NCI-H510A (cell line): ENCODE results near the gene C1QL2.

Experiments
- DNase-seq: peaks from one replicate; lab custom pipeline; 2025; lab: John Stamatoyannopoulos, UW

C1QL2 gene

DNA sequence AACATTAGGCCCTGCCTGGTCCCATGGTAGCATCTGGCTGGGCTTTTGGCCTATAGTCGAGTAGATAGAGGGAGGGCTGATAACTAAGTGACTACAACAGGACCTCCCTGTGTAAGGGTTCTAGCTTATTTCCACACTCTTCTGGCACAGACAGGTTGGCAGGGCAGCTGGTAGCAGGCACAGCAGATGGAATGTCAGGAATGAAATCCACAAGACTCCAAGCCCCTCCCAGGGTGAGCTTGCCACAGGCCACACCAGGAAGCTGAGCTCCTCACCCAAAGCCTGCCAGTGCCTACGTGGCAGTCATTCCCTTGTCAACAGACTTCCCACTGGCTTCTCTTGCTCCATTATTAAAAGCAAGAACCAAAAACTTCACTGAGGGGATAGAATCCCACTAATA is 20.7 kb upstream of the C1QL2 start:
- DNase-seq, result no peak

DNA sequence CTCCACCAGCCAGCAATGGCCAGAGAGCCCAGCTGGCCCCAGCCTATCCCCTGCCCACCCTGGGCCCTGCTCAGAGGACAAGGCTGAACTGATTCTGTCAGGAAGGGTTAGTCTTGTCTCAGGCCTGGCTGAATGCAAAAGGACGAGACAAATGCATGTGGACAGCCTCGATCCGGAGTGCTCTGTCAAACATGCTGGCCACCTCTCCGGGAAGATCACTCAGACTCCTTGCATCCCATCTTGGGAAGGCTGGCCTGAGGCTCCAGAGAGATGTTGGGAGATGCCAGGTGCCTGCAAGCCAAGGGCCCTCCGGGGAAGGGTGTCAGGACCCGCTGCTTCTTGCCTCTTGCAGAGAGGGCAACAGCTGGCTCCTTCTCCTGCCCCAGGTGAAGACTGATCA is 20.2 kb upstream of the C1QL2 start:
- DNase-seq, result no peak

DNA sequence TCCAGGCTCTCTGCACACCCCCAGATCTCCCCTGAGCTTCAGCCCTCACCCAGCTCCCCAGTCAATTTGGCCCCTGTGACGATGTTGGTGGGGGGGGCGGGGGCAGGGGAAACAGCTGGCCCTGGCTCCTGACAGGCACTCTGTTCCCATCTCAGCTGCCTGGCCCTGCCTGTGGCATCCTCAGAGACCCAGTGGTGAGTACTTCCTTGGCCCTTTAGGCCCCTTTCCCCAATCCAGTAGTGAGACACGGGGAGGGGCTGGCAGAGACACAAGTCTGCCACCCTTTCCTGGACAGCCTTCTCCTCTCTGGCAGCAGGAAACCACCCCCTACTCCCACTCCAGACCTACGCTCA is 19.3 kb upstream of the C1QL2 start:
- DNase-seq, result no peak

DNA sequence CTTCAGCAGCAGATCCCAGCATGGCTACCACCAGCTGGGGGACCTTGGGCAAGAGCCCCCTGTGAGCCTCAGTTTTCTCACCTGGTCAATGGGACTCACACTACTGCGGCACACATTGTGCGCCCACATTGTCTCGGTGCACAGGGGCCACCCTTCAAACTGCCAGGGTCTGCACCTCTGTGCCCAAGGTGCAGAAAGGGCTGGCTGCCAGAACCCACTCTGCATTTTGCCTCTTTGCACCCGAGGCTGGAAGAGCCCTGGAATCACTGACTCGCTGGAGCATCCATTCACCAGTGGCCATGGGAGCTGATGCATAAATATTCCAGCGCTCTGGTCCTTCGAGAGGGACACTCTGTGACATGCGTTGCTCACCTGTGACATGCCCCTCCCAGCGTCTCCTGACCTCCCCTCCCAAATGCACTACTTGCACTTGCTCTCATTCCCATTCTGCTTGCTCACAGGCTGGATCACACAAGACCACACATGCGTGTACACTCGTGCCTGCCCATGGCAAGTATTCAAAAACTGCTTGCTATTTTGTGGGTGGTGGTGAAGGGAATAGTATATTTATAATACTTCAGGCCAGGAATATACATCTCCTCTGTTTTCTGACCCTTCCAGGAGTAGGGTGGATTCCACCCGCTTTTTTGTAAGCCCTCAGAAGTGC is 18.8 kb upstream of the C1QL2 start:
- DNase-seq, result no peak

DNA sequence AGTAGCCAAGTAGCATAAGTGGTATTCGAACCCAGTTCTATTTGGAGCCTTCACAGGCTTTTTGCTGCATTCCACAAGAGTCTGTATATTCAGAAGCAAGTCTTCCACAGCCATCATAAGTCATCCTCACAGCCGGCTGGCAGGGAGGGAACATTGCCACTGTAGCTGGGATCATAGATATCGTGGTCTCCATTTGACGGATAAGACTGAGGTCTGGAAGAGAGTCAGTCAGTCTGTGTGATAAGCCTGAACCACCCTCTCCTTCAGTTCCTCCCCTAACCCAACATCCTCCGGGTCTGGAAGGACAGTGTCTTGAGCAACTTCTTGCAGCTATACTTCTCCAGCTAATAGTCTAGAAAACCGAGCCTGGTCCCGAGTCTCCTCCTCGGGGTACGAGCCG is 17.0 kb upstream of the C1QL2 start:
- no peak for DNase-seq

DNA sequence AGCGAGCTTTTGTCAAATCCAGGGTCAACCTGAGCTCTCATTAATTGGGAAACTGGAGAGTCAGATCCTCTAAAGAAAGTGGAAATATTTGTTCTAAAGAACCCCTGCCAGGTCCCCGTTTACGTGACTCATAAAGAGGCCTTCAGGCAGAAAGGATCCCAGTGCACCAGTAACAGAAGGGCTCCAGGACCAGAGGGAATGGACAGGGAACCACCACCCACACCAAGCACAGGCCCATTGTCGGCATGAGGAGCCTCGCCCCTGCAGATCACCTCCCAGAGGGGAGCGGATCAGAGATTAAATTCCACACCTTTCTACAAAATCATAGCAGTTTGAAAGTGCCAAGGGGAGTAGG is 16.4 kb upstream of the C1QL2 start:
- DNase-seq, result no peak

DNA sequence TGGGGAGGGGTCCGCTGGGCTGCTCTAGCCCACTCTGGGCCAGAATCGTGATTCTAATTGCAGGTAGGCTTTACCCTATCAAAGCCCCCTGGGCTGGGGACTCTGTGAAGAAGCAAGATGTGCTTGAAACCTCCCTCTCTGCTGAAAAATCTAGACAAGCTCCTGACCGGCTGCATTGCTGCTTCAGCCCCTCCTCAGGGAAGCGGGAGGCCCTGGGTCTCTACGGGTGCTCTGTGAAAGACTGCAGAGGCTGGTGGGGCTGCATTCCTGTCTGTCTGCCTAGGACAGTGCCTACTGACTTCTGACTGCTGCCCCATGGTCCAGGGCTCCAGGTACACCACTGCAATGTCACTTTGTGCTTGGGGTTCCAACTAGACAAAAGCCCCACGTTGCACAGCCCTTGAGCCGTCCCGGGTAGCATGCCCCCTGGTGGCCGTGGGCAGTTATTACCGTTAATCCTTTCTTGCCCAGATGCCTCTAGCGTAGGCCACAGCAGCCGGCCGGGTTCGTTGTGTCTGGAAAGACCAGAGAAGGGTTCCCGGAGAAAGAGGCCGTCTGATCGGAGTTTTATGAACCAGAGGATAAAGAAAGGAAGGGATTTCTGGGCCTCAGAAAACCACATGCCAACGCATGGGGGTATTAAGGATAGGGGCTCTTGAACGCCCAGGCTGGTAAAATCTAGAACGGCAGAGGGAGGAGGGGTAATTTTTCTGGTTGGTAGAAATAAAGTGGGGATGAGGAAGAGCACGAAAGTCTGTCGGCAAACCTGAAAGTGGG is 15.9 kb upstream of the C1QL2 start:
- no peak for DNase-seq

DNA sequence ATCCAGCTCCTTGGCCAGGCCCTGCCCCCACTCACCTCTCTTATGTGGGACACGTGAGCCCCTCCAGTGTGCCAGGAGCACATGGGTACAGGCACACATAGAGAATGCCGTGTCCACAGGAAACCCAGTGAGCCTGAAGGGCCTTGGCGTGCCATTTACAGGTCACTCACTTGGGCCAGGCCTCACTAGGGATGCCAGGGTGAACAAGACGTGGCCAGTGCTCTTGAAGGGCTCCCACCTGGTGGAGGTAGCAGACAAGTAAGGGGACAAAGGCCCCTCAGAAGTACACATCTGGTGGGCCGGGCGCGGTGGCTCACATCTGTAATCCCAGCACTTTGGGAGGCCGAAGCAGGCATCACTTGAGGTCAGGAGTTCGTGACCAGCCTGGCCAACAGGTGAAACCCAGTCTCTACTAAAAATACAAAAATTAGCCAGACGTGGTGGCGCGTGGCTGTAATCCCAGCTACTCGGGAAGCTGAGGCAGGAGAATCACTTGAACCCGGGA is 15.1 kb upstream of the C1QL2 start:
- no peak for DNase-seq

DNA sequence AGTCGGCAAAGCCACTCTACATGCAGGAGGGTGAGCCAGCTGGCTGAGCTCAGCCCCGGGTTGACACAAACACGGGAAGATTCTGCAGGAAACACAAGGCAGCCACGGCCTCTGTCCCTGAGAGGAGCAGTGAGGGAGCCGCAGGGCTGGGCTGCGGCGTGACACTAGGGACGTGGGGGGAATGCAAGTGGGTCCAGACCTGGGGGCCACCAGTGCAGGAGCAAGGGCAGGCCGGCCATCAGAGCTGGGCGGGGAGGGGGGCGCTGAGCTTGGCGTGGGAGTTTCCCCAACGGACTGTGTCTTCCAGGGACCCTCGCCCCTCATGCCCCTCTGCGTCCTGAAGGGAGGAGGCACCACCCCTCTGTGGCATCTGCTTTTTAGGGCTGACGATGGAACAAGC is 12.0 kb upstream of the C1QL2 start:
- no peak for DNase-seq

DNA sequence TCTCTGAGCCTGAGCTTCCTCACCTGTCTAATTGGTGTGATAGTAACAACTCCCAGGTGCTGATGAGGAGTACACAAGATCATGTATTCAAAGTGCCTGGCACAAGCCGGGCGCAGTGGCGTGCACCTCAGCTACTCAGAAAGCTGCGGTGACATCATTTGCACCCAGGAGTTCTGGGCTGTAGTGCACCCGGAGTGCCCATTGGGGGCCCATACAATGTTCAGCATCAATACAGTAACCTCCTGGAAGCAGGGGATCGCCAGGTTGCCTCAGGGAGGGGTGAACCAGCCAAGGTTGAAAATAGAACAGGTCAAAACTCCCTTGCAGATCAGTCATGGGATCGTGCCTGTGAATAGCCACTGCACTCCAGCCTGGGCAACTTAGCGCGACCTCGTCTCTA is 11.2 kb upstream of the C1QL2 start:
- DNase-seq, result no peak

DNA sequence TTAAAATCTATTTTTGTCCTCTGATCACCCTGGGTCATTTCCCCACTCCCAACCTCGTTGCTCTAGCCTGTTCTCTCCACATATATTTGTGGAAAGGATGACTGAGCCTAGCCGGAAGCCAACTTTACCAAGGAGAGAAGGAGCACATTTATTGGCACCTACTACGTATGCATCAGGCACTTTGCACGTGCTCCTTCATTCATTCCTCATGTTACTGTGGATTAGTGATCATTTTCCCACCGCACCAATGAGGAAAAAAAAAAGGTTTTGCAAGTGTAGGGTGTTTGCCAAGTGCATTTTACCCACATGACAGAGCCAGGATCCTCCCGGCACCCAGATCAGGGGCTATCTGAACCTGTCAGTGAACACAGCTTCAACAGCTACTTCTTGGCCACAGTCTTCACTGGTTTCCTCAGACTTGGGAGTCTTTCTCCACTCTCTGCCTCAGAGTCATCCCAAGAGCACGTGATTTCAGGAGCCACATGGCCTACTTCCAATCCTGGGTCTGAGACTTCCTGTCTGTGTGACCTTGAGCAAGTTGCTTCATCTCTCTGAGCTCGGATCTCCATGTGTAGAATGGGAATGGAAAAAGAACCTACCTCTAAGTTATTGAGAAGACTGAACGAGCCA is 1.9 kb upstream of the C1QL2 start:
- DNase-seq, result no peak

DNA sequence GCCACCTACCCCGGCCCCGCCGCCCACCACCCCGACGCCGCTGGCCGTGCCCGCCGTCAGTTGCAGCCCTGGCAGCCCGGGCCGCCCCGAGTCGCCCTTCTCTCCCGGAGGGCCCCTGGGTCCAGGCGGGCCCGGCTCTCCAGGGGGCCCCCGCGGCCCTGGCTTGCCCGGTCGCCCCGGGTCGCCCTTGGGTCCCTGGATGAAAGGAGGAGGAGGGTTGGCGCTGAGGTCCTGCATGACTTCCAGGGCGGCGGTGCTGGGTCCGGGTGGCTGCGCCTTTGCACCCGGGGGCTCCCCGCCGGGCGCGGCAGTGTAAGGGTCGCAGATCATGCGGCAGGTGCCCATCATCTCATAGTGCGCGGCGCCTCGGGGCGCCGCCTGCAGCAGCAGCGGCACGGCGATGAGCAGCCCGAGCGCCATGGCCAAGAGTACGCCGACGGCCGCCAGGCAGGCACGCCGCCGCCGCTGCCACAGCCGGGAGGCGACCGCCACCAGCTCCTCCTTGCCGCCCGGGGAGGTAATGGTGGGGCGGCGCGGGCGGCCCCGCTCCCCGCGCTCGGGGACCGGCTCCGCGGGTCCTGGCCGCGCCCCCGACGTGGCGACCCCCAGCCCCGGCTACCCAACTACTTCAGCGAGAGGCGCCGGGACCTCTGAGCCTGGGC is 570 bp downstream of the C1QL2 start:
- DNase-seq, result no peak

DNA sequence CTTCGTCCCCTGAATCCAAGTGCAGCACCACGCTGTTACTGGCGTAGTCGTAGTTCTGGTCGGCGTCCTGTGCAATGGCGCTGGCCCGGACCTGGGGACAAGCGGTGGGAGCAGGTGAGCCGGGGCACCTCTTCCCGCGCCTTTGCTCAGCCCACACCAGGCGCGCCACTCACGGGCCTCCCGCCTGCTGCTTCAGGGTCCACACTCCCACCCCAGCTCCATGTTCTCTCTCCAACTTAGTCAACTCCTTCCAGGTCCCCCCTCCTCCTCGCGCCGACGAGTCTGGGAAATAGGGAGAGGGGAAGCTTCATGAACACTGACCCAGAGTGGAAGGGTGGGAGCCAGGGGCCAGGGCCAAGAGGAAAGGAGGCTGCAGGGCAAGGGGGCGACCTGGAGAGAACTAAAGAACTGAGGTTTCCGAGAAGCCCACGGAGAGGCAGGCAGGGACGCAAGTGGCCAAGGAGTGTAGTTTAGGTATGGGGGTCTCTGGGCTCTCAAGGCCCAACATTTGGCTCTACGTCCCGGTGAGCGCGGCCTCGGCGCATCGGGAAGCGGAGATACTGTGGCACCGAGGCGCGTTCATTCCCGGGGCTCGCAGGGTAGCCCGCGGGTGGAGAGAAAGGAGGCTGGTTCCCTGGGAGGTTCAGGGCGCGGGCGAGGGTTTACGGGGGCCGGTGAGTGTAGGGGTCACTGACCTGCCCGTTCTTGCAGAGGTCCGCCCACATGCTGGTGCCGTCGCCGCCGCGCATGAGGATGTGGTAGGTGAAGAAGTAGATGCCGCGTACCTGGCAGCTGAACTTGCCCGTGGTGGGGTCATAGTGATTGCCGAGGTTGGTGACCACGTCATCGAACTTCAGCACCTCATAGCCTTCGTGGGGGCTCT is 1.4 kb downstream of the C1QL2 start:
- DNase-seq, result no peak

DNA sequence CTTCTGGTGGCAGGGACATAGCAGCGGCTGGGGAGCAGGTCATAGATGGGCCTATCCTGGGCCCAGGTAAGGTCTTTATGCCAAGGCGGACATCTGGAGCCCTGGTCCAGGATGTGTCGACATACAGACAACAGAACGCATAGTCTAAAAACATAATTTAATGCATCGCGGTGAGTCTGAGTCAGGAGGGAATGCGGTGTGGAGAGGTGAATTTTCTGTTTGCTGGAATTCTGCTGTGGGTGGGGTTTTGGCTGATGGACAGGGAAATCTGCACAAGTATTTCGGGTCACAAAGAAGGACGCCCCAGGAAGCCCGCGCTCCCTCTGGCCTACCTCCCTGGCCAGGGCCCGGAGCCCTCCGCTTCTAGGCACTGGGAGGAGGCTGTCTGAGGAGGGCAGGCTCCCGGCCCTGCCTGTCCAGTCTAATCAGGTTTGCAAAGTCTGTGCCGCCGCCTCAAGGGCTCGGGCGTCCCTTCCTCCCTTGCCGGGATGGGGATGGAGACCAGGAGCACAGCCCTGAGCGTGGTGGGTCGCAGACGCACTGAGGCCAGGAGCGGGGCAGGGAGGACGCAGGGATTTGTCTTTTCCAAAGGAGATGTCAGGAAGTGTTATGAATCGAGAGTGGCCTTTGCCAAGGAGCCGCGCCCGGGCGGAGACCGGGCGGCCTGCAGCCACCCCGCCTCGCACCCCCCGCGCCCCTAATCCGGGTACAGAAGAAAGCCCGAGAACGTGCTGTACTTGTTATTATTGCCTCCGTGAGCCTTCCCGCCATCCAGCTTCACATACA is 2.3 kb downstream of the C1QL2 start:
- DNase-seq, result no peak

DNA sequence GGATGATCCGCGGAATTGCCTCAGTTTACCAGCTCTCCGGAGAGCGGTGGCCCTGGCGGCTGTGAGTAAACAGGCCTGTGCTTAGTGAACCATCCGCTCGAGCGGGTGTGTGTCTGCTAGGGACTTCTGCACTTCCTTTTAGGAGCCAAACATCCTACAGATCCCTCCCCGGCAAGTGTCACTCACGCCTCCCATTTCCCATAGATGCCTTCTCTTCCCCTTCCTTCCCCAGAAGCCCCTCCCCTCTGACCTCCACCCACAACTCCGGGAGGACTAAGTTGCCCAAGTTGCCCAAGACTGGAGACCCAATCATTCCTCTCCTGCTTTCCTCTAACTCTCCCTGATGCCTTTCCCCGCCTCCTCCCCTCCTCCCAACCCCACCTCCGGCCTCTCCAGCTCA is 2.9 kb downstream of the C1QL2 start:
- no peak for DNase-seq

DNA sequence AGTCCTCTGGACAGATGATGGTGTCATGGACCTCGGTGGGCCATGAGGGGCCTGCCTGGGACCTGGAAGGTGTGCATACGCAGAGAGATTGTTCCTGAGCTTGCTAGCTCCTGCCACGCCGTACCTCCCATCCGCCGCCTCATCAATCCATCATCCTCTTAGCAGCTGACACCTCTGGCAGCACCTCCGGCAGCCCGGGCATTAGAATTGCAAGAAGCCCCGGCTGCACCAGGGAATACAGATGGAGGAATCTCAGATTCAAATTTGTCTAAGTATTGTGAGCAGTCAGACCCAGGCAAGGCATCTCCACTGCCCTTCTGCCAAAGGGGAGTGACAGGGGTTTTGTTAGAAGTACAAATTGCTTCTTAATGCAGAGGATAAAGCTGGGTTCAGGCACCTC is 4.5 kb downstream of the C1QL2 start:
- no peak for DNase-seq

DNA sequence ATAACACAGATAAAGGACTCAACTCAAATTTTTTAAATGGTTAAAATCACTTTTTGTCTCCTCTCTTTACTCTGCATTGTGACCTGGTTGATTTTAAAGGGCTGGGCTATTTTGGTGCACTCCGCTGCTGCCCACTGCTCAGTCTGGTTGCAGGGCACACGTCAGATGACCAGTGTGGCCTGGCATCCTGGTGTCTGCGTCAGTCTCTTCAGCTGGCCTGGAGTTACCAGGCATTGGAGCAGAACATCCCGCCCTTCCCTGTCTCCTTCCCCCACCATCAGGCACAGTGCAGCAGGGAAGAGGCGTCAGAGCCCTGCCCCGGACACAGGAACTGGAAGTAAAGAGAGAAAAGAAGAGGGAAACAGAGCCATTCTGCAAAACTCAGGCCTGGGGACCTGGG is 8.9 kb downstream of the C1QL2 start:
- no peak for DNase-seq

DNA sequence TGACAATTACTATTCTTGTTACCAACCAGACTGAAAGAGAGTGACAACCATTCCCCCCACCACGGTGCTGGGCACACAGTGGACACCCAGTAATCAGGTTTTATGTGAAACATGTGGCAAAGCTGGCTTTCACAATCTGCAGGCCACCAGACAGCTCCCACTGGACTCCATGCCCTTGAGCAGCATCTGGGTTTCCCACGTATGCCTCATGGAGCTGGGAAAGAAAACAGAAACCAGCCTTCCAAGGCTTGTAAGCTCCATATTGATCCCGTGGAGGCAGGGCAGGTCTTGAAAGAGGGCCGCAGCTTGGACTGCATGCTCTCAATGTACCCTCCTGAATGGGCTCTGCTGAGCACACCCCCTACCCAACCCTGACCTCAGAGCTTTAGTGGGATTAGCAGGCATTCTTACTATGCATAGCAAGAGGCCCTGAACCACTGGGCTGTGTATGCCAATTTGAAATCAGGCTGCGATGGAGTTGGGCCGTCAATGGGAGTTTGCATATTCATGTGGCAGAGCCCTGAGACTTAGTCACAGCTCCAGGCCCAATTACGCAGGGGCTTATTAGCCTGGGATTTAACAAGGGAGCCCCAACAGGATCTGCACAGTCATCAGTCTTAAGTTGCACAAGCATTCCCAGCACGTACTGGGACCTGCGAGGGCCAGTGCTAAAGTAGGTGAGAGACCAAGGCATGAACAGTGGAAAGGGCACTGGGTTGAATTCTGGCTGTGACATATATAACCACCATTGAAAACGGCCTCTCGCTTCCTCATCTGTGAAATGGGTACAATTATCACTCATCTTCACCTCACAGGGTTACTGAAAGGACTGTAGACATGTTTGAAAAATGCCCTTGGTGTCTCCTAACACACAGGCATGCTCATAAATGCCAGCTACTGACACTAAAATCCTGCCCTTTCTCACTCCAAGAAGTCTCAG is 10.5 kb downstream of the C1QL2 start:
- no peak for DNase-seq

DNA sequence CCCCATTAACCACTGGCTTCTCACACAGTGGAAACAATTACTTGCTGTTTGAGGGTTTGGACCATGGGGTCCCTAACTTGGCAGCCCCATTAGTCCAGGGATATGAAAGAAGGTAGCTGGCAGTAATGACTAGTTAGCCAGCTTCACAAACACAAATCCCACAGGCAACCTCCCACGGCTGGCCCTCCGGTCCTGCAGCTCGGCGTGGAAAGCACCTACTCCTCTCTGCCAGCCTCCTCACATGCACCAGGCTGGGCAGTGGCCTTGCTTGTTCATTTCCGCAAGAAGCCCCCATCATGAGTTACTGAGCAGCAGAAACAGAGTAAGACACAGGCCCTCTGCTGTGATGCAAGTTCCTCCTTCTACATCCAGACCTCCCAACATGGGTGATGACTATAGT is 13.7 kb downstream of the C1QL2 start:
- no peak for DNase-seq

DNA sequence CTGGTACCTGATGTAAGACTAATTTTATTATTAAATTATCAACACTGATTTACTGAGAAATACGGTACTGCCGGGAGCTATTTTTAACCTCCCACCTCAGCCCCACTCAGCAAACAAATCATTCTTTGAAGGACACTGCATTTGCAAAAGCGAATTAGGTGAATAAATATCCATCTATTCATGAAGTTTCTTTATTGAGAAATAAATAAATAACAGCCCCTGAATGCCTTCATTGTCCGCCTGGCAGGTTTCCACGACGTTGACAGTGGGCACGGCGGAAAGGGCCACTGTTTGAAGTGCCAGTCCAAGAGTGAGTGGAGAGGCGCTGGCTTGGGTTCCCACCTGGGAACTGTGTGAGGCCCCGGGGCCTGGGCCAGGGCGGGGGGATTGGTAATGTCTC is 15.7 kb downstream of the C1QL2 start:
- no peak for DNase-seq
